Subcutaneous adipose tissue (tissue), 4 donors: ENCODE measurements around the gene CLDN34. TPM values are rescaled to one million over a fixed set of nuclear protein-coding genes. Genes with fewer than 3 reads are reported as not detected.

Source experiments
- total RNA-seq, 4 donors: library from RNA; depleted of rRNA; stranded (reverse); fragments of >200 nt; gene quantifications; one replicate each; pipeline ENCODE4 v1.1.0, GENCODE V29; 2016
- TF ChIP-seq, protein P1 (sequence below): fragments of 450-650 bp; IDR thresholded peaks from one replicate; pipeline ENCODE4 v1.5.1; 2016; ENCODE audit warnings: low read depth, mild to moderate bottlenecking, control low read depth, antibody characterized with exemption, moderate library complexity

The CLDN34 gene
- total RNA-seq, 4 donors from 2014 or later: not detected

DNA sequence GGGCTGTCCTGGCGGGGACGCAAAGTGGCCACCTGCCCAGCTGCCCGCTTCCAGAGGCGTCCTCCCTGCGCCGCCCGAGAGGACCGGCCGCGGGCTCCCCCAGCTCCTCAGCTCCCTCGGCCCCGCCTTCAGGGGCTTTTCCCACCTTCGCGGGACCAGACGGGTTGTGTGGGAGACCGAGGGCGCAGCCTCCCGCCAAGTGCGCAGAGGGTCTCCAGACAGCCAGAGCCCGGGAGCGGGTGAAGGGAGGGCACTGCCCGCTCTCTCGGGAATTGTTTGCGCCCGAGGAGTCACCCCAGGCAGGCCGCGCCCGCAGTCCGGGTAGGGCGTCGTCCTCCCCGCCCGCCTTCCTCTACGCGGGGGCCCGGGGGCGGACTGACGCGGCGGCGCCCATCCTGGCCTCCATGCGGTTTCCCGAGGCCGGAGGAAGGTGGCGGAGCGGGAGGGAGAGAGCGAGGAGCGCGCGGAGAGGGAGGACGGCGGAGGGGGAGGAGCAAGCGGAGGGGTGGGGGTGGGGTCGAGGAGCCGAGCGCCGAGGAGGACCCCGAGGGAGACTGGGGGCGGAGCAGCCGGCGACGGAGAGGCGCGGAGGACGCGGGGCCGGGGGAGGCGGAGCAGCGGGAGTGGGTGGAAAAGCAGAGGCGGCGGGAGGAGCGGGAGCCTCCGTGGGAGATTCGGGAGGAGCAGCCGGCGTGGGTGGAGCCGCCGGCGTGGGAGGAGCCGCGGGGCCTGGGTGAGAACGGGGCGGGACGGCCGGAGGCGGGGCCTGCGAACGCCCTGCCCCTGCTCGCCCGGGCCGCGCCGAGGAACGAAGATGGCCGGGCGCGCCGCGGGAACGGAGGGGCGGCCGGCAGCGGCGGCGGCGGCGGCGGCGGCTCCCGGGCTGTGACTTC, 47.5 kb downstream of the CLDN34 start:
- TF ChIP-seq, protein P1, sequence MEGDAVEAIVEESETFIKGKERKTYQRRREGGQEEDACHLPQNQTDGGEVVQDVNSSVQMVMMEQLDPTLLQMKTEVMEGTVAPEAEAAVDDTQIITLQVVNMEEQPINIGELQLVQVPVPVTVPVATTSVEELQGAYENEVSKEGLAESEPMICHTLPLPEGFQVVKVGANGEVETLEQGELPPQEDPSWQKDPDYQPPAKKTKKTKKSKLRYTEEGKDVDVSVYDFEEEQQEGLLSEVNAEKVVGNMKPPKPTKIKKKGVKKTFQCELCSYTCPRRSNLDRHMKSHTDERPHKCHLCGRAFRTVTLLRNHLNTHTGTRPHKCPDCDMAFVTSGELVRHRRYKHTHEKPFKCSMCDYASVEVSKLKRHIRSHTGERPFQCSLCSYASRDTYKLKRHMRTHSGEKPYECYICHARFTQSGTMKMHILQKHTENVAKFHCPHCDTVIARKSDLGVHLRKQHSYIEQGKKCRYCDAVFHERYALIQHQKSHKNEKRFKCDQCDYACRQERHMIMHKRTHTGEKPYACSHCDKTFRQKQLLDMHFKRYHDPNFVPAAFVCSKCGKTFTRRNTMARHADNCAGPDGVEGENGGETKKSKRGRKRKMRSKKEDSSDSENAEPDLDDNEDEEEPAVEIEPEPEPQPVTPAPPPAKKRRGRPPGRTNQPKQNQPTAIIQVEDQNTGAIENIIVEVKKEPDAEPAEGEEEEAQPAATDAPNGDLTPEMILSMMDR: no peak

- TF ChIP-seq, protein P1: no peak
Measured at GRCh38 chrX:10015355-10015722, 48.2 kb downstream of the CLDN34 start.

DNA sequence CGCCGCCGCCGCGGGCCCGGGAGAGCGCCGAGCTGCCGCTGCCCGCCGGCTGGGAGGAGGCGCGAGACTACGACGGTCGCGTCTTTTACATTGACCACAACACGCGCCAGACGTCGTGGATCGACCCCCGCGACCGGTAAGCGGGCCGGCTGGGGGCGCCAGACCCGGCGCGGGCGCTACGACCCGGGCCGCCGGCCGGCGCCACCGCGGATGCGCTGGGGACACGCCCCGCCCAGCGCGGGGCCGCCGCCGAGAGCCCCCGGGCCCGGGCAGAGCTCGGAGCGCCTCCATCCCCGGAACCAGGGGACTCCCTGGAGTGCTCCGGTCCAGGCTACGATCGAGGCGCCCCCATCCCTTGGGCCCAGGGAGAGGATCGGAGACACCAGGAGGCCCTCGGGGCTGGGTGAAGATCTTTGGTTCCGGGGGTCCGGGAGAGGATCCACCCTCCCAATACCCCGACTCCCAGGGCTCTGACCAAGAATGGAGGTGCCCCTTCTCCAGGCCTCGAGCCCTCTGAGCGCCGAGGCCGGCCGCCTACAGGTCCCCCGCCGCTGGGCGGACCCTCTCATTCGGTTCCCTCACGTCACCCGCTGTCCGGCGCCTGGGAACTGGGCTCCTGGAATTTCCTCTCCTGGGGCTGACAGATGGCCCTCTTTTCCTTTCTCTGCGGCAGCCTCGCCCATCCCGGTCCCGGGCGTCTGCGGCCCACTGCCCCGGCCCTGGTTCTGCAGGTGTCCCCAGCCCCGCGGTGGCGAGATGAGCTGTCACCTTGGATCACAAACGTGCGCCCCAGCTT, 48.8 kb downstream of the CLDN34 start:
- TF ChIP-seq, protein P1: no peak

DNA sequence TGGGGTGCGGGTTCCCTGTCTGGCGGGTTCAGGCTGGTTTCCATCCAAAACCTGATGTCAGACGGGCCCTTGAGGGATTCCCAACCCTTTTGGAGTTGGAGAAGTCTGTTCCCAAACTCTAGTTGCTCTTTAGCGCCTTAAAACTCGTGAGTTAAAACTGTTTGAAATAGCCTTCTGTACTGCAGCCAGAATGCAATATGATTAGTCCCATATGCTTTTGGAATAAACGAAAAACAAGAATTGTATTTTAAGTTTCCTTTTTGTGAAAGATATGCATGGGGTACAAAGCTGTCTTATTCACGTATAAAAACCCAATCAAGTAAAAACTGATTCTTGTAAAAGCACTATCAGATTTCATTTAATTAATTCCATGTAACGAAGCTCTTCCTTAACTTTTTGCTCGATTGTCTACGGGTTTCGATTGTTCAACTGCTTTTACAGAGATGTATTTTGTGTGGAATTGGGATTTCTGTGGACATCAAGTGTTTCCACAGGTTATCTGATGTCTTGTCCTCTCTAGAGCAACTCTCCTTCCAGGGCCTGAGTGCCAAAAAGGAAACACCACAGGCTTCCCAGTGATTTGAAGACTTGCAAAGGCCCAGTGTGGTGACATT, 49.5 kb downstream of the CLDN34 start:
- TF ChIP-seq, protein P1: no peak

DNA sequence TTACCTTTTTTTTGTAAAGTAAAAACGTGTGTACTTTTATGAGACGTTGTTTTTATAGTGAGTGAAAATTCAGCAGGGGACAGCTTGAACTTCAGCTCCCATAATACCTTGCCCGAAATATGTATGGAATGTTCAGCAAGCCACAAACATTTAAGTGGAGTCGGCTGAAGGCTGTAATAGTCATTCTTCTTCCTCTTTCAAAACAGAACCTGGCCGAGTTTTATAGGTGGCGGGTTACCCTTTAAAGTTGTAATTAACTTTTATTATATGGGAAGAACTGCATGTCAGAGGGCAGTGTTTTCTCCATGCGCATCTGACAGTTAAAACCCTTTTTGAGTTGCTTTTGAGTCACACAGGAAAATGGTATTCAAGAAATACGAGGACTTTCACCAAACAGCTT, 50.7 kb downstream of the CLDN34 start:
- TF ChIP-seq, protein P1: no peak

Other genes starting within 250 kb of the CLDN34 start
- gene GPR143, start 201.5 kb upstream of the CLDN34 start, total RNA-seq: not detected
- under 1 TPM; 0.16 to 0.44 (median 0.27) TPM for gene SHROOM2, start 180.9 kb upstream of the CLDN34 start, total RNA-seq
- 1 to 10 TPM; 2.0 to 3.1 (median 2.8) TPM for gene CLCN4, start 189.6 kb downstream of the CLDN34 start, total RNA-seq